Activated CD8-positive, alpha-beta memory T cell treated with anti-CD3 and anti-CD28 coated beads, Interleukin-2, amount 50 U/mL, for 48 hours (primary cell): ENCODE data around the gene IPPK.

Experiments used
- DNase-seq: peaks from one replicate; pipeline ENCODE4 v3.0.0-alpha.2; 2020

Gene IPPK, protein sequence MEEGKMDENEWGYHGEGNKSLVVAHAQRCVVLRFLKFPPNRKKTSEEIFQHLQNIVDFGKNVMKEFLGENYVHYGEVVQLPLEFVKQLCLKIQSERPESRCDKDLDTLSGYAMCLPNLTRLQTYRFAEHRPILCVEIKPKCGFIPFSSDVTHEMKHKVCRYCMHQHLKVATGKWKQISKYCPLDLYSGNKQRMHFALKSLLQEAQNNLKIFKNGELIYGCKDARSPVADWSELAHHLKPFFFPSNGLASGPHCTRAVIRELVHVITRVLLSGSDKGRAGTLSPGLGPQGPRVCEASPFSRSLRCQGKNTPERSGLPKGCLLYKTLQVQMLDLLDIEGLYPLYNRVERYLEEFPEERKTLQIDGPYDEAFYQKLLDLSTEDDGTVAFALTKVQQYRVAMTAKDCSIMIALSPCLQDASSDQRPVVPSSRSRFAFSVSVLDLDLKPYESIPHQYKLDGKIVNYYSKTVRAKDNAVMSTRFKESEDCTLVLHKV

DNA sequence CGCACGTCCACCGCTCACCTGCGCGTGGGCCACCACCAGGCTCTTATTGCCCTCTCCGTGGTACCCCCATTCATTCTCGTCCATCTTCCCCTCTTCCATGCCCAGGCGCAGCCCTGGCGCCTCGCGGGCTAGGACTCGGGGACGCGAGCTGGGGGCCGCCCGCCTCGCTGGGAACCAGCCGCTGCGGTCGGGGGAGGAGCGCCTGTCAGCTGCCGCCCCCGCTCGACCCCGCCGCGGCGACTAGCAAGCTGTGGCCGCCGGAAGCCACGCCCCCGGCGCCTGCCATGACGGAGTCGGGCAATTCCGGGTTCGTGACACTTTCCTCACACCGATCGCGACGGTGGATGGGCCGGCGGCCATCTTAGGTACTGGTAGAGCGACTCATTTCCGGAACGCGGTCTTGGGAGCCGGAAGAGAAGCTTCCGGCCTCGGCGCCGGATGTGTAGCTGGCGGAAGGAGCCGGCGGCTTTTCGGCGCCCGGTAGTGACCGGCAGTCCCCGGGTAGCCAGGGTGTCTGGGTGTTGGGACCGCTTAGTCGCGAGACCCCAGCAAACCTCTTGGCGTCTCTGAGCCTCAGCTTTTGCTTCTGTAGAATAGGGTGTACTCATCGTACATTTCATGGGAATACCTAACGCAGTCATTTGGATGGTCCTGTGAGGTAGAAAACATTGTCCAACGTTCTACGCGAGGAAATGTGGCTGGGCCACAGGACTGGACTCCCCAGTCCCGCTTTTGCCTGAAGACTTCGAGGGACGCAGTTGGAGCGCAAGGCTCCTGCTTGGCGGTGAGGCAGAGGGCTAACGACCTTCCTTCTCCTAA, at the start of gene IPPK:
Gene IPPK, minus strand, starts transcription at position 242 of the 819 bp plus-strand sequence. Its CDS starts 143 bp downstream, at position 99.
- DNase-seq, result peak; percentile 98

GRCh38 chr9:92719028-92719647, 49.2 kb upstream of the IPPK start:
- DNase-seq, result no peak

GRCh38 chr9:92718086-92719001, 48.4 kb upstream of the IPPK start:
- peak; percentile 48 for DNase-seq

GRCh38 chr9:92717201-92718085, 47.5 kb upstream of the IPPK start:
- peak; percentile 43 for DNase-seq

- DNase-seq, result peak; percentile 99
These were observed 46.6 kb upstream of the IPPK start for GRCh38 chr9:92716557-92716956.

- no peak for DNase-seq
These were observed 45.7 kb upstream of the IPPK start for GRCh38 chr9:92715488-92716231.

- DNase-seq, result no peak
These were observed 45.0 kb upstream of the IPPK start for GRCh38 chr9:92714787-92715487.

GRCh38 chr9:92714016-92714415, 44.1 kb upstream of the IPPK start:
- no peak for DNase-seq

DNA sequence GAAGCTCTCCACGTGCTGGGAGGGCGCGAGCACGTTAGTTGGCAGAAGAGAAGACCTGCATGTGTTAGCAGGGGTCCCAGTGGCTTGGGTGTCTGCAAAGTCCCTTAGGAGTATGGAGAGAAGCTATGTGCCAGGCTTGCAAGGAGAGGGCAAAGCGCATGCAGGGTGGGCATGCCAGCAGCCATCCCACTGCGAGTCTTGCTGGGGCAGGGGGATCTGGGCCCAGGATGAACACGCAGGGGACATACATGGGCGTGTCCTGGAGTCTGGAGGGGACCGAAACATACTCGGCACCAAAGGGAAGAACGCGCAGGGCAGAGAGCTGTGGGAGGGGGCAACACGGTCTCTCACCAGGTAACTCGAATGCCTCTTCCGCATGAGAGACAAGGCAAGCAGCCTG, 43.6 kb upstream of the IPPK start:
- DNase-seq, result no peak

- DNase-seq, result no peak
These were observed 42.8 kb upstream of the IPPK start for GRCh38 chr9:92712767-92713166.

DNA sequence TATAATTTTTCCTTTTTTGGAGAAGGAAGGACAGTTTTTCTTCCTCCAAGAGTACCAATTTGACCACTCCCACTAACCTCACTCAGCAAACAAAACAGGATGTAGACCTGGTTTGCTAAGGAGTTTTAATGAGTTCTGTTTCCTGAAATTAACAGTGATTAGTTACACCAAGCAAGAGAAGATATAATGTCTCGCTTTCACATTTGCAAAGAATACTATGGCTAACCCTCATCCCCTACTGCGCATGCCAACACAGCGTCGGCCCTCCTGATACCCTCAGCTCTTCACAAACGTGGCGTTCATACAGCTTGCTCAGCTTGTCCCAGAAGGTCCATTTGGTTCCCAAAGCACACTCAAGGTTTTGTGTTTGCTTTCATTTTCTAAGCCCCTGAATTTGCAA, 41.9 kb upstream of the IPPK start:
- DNase-seq, result no peak

DNA sequence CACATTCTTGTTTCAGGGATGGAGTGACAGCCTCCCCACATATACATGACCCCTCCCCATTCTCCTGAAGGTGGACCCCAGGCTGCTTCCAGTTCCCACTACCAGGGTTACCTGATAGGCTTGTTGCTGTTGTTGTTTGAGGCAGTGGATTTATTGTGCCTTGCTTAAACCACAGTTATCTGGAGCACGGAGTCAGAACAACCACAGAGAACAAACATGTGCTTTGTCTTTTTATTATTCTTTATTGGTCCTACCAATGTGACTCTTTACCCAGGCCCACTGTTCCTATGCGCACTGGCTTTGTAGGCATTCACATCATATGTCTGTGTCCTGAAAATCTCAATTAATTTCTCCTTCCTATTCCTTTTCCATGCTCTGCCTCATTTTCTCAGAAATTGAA, 41.2 kb upstream of the IPPK start:
- DNase-seq, result no peak

DNA sequence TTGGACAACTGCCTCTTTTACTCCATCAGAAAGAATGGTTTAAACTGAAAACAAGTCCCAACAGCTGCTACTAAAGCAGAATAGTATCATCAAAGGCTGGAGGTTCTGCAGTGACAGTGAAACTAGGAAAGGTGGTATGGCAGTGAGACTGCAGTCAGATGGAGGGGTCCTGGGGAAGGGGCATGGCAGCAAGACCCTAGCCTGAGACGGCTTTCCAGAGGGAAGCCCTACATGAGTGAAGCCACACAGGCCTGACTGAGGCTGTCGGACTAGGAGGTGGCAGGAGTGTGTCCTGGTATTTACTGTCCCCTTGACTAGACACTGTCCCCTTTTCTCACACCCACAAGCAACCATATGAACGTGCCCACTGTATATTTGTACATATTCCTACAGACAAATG, 40.4 kb upstream of the IPPK start:
- DNase-seq, result no peak

DNA sequence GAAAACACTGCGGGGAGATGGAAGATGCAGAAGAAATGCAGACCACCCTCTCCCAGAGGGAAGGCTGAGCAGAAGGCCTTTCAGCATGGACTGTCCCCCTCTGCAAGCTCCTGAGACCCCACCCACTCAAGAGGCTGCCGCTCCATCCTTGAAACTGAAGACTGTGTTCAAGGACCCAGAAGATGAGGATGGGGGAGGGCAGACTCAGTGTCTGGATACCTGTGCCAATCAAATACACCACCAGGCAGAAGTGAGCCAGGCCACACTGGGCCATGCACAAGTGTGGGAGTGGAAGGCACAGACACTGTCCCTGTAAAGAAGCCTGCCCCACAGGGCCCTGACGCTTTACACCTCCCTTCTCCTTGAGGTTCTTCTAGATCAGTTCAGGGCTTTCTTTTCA, 40.0 kb upstream of the IPPK start:
- no peak for DNase-seq

GRCh38 chr9:92709240-92709639, 39.3 kb upstream of the IPPK start:
- DNase-seq, result no peak

DNA sequence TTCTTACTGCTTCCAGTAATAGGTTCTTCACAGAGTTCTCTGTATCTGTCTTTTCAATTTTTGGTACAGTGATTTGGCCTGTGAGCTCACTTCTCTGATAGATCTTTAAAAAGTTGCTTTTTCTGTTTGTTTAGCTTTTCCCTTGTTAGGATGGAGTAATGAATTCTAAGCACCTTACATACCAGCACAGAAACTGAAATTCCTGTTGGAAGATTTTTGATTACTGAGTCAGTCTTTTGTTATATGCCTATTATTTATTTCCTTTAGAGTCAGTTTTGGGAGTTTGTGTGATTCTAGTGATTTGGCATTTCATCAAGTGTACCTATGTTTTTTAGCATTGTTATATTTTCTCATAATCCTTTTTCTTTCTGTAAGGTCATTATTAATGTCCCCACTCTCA, 37.6 kb upstream of the IPPK start:
- no peak for DNase-seq

DNA sequence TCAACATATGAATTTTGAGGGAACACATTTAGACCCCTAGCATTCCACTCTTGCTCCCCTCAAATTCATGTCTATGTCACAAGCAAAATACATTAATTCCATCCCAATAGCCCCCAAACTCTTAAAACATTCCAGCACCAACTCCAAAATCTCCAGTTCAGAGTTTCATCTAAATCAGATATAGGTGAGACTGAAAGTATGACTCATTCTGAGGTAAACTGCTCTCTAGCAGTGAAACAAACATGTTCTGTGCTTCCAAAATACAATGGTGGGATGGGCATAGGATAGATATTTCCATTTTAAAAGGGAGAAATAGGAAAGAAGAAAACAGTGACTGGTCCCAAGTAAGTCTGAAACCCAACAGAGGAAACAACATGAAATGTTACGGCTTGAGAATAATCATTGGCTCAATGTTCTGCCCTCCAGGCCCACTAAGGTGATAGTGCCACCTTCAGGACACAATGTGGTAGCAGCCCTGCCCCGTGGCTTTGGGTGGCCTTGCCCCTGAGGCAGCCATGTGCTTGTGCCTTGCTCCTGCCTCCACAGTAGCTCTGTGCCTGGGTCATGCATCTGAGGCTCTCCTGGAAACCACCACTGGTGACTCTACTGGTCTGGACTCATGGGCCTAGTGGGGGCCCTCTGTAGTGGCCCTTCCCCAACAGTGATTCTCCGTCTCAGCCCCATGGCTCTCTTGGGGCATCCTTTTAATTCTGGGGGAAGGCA, 36.4 kb upstream of the IPPK start:
- no peak for DNase-seq

DNA sequence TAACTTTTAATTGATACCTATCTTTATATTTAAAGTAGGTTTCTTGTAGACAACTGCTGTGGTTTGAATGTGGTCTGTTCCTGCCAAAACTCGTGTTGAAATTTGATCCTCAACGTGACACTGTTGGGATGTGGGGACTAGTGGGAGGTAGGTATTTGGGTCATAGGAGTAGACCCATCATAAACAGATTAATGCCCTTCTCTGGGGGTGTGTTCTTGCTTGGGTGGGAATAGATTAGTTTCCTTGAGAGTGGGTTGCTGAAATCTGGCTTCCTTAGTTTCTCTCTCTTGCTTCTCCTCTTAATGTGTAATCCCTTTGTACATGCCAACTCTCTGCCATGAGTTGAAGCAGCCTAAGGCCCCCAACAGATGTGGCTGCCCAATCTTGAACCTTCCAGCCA, 34.6 kb upstream of the IPPK start:
- no peak for DNase-seq

- DNase-seq, result no peak
These were observed 26.7 kb upstream of the IPPK start for GRCh38 chr9:92696619-92697018.
